ENCODE results near the gene ABHD17C.

DNA sequence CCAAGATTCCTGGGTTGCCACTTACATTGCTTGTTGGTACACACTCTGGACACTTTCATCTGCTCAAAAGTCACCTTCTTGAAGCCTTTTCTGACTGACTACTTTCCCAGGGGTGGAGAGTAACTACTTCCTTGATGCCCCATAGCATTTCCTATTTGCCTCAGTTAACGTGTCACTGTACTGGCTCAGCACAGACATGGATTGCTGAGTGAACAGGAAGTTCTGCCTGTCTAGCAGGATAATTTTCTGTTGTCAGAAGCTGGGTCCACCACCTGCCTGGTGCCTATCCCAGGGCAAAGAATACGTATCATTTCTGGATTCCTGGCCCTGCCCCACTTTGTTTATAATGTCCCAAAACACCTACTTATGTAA lies 15.3 kb upstream of the ABHD17C start:
- TF ChIP-seq, protein P1, sequence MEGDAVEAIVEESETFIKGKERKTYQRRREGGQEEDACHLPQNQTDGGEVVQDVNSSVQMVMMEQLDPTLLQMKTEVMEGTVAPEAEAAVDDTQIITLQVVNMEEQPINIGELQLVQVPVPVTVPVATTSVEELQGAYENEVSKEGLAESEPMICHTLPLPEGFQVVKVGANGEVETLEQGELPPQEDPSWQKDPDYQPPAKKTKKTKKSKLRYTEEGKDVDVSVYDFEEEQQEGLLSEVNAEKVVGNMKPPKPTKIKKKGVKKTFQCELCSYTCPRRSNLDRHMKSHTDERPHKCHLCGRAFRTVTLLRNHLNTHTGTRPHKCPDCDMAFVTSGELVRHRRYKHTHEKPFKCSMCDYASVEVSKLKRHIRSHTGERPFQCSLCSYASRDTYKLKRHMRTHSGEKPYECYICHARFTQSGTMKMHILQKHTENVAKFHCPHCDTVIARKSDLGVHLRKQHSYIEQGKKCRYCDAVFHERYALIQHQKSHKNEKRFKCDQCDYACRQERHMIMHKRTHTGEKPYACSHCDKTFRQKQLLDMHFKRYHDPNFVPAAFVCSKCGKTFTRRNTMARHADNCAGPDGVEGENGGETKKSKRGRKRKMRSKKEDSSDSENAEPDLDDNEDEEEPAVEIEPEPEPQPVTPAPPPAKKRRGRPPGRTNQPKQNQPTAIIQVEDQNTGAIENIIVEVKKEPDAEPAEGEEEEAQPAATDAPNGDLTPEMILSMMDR (conservative IDR thresholded peaks at IDR 0.05; ENCODE audit: low read depth in 2 of 2): no peak
- no peak for TF ChIP-seq JUNB (IDR thresholded peaks at IDR 0.05; ENCODE audit: unreplicated experiment)
- TF ChIP-seq, protein P2, sequence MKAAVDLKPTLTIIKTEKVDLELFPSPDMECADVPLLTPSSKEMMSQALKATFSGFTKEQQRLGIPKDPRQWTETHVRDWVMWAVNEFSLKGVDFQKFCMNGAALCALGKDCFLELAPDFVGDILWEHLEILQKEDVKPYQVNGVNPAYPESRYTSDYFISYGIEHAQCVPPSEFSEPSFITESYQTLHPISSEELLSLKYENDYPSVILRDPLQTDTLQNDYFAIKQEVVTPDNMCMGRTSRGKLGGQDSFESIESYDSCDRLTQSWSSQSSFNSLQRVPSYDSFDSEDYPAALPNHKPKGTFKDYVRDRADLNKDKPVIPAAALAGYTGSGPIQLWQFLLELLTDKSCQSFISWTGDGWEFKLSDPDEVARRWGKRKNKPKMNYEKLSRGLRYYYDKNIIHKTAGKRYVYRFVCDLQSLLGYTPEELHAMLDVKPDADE (IDR thresholded peaks at IDR 0.05): no peak
